Stimulated activated CD8-positive, alpha-beta memory T cell treated with anti-CD3 and anti-CD28 coated beads, Interleukin-2, amount 100 ng/mL, for 1 hour (primary cell): Measurements from ENCODE around the gene SVEP1.

Source experiments
- DNase-seq, 2 donors: peaks; one replicate each; pipeline ENCODE4 v3.0.0-alpha.2; 2020; ENCODE audit warnings: low read depth in 2 of 2

Gene SVEP1

GRCh38 chr9:110320651-110321445, 258.7 kb downstream of the SVEP1 start:
- no peak for DNase-seq

GRCh38 chr9:110319781-110320492, 259.6 kb downstream of the SVEP1 start:
- DNase-seq = no peak

GRCh38 chr9:110317911-110318310, 261.6 kb downstream of the SVEP1 start:
- DNase-seq = no peak

GRCh38 chr9:110316261-110317075, 263.1 kb downstream of the SVEP1 start:
- no peak for DNase-seq
